ENCODE measurements around the gene CREB5.

DNA sequence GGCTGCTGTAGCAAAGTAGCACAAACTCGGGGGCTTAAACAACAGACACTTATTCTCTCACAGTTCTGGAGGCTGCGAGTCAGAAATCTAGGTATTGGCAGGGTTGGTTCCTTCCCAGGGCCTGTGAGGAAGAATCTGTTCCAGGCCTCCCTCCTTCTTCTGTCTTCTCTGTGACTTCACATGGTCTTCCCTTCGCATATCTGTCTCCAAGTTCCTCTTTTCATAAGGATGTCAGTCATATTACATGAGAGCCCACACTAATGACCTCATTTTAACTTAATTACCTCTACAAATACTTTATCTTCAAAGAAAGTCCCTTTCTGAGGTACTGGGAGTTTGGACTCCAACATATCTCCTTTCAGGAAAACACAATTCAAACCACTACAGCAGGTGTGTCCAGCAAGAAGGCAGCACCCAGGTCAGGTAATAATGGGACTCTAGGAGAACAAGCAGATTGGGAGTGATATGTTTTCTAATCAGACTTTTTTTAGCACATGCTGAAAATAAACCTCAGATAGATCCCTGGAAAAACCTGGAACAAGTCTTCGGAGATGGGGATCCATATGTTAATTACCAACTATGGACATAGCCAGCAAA, 11.7 kb downstream of the CREB5 start:
- TF ChIP-seq, protein P1, sequence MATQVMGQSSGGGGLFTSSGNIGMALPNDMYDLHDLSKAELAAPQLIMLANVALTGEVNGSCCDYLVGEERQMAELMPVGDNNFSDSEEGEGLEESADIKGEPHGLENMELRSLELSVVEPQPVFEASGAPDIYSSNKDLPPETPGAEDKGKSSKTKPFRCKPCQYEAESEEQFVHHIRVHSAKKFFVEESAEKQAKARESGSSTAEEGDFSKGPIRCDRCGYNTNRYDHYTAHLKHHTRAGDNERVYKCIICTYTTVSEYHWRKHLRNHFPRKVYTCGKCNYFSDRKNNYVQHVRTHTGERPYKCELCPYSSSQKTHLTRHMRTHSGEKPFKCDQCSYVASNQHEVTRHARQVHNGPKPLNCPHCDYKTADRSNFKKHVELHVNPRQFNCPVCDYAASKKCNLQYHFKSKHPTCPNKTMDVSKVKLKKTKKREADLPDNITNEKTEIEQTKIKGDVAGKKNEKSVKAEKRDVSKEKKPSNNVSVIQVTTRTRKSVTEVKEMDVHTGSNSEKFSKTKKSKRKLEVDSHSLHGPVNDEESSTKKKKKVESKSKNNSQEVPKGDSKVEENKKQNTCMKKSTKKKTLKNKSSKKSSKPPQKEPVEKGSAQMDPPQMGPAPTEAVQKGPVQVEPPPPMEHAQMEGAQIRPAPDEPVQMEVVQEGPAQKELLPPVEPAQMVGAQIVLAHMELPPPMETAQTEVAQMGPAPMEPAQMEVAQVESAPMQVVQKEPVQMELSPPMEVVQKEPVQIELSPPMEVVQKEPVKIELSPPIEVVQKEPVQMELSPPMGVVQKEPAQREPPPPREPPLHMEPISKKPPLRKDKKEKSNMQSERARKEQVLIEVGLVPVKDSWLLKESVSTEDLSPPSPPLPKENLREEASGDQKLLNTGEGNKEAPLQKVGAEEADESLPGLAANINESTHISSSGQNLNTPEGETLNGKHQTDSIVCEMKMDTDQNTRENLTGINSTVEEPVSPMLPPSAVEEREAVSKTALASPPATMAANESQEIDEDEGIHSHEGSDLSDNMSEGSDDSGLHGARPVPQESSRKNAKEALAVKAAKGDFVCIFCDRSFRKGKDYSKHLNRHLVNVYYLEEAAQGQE (IDR thresholded peaks at IDR 0.05; ENCODE audit: low read depth): no peak
- no peak for TF ChIP-seq CEBPB (IDR thresholded peaks at IDR 0.05)
